ENCODE data around the gene C1QB. TPM values are rescaled to one million over a fixed set of nuclear protein-coding genes. Genes with fewer than 3 reads are reported as not detected.

Gene C1QB
- total RNA-seq, 1 donor from 2014 or later = 454 TPM

DNA sequence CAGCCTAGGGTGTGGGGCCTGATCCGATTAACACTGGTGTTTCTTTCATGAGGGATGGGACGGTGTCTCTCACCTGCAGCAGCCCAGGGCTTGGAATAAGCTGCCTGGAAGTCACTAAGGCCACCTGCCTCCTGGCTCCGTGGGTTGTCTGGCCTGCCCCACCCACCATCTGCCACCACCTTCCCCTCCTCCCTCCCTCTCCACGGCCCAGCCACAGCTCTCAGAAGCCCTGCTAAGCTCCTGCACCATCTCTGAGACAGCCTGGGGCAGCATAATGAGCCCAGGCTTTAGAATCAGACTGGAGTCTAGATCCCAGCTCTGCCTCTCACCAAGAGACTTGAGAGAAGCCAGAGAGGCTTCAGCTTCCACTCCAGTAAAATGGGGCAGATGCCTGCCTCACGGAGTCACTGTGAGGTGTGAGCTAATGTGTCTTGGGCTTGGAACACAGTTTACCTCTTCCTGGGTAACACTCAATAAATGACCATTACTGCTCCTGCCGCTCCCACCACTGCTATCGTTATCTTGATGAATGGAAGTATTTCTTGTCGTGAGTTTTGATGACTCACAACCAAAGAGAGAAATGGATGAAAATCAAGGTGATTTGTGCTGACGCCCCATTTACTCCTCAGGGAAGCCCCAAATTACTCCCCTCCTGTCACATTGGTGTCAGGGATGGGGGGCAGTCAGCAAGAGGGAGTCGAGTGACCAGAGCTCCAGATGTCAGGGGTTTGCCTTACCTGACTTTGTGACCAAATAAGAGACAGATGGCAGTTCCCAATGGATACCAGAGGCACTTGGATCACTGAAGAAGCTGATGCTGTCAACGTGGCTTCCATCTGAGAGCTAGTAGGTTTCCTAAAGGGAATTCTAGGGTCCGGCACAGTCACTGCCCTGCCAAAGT, 40.1 kb upstream of the C1QB start:
- no peaks in the 10 kb centered on the region for H3K27me3 ChIP-seq
- H3K9me3 ChIP-seq = no peaks in the 10 kb centered on the region
- H3K36me3 ChIP-seq = no peaks in the 10 kb centered on the region
- H3K4me1 ChIP-seq = no peaks in the 10 kb centered on the region
- H3K27ac ChIP-seq = no peak overlapping the region
- TF ChIP-seq CTCF (IDR thresholded peaks at IDR 0.05) = no peak
- intact Hi-C loops (cut with DNase I) = no loop called here
- DNase-seq (ENCODE audit: low spot score in 2 of 2) = no peak
- no peak overlapping the region for H3K4me3 ChIP-seq

GRCh38 chr1:22613572-22613918, 39.5 kb upstream of the C1QB start:
- no peaks in the 10 kb centered on the region for H3K27me3 ChIP-seq
- intact Hi-C loops (cut with DNase I) = no loop called here

GRCh38 chr1:22613951-22614350, 39.1 kb upstream of the C1QB start:
- Histone ChIP-seq H3K36me3 (no peaks in the 10 kb centered on the region), H3K27me3 (no peaks in the 10 kb centered on the region), H3K9me3 (no peaks in the 10 kb centered on the region), H3K4me1 (no peaks in the 10 kb centered on the region), H3K27ac (no peak overlapping the region), H3K4me3 (no peak overlapping the region)
- no peak for DNase-seq (ENCODE audit: low spot score in 2 of 2)
- no peak for TF ChIP-seq CTCF (IDR thresholded peaks at IDR 0.05)
- intact Hi-C loops (cut with DNase I) = no loop called here

More at GRCh38 chr1:22613572-22613918, 39.5 kb upstream of the C1QB start:
- H3K36me3 ChIP-seq = no peaks in the 10 kb centered on the region
- H3K4me1 ChIP-seq = no peaks in the 10 kb centered on the region
- no peak for DNase-seq (ENCODE audit: low spot score in 2 of 2)
- TF ChIP-seq CTCF (IDR thresholded peaks at IDR 0.05) = no peak
- H3K27ac ChIP-seq = no peak overlapping the region
- H3K4me3 ChIP-seq = no peak overlapping the region
- no peaks in the 10 kb centered on the region for H3K9me3 ChIP-seq

DNA sequence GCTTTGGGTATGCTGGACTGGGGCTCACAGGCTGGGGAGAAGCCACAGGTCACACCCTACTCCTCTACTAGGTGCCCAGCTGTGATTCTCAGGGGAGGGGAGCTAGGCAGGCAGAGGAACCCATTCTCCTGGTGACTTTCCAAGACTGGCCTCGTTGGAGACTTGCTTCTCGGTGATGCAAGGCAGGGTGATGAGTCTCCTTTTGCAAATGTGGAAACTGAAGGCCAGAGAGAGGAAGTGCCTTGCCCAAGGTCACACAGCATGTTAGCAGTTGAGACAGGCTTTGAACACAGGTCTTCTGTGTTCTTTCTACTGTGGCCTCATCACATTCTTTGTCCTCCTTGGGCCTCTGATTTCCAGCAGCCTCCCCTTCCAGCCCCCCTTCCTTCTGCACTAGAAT, 37.1 kb upstream of the C1QB start:
- Histone ChIP-seq H3K4me3 (no peak overlapping the region), H3K9me3 (no peaks in the 10 kb centered on the region), H3K27me3 (no peaks in the 10 kb centered on the region), H3K36me3 (no peaks in the 10 kb centered on the region), H3K4me1 (no peaks in the 10 kb centered on the region), H3K27ac (no peak overlapping the region)
- intact Hi-C loops (cut with DNase I) = no loop called here
- no peak for DNase-seq (ENCODE audit: low spot score in 2 of 2)
- no peak for TF ChIP-seq CTCF (IDR thresholded peaks at IDR 0.05)

GRCh38 chr1:22616571-22616970, 36.5 kb upstream of the C1QB start:
- no peak for DNase-seq (ENCODE audit: low spot score in 2 of 2)
- no peak overlapping the region for H3K4me3 ChIP-seq
- H3K9me3 ChIP-seq = no peaks in the 10 kb centered on the region
- H3K27me3 ChIP-seq = no peaks in the 10 kb centered on the region
- H3K36me3 ChIP-seq = no peaks in the 10 kb centered on the region
- intact Hi-C loops (cut with DNase I) = no loop called here
- no peak for TF ChIP-seq CTCF (IDR thresholded peaks at IDR 0.05)
- H3K27ac ChIP-seq = no peak overlapping the region
- H3K4me1 ChIP-seq = no peaks in the 10 kb centered on the region

Data from ascending aorta (tissue), 2 donors.